Lung (tissue), 12 donors: ENCODE measurements around the gene OLFM2. TPM values are rescaled to one million over a fixed set of nuclear protein-coding genes. Genes with fewer than 3 reads are reported as not detected.

Experiments used
- ATAC-seq: fragments of 200-7000 bp; cut with Tn5 transposase; one replicate; pipeline ENCODE4 v1.9.1; 2020; ENCODE audit warnings: moderate number of reproducible peaks; ENCODE audit not compliant: insufficient read depth, low FRiP score
- DNase-seq, 3 donors: peaks; one replicate each; pipeline ENCODE4 v3.0.0-alpha.2; 2013 to 2017
- H3K27ac ChIP-seq, 2 donors: one replicate each; pipeline ENCODE4 v1.5.1; 2013; ENCODE audit warnings: mild to moderate bottlenecking in 2 of 2, moderate library complexity in 2 of 2, control low read depth in 1 of 2, inconsistent platforms in 1 of 2, low read depth in 1 of 2, low read length in 1 of 2
- H3K27me3 ChIP-seq, 3 donors: one replicate each; pipeline ENCODE4 v1.5.1; 2013; ENCODE audit warnings: low read length in 2 of 3; ENCODE audit not compliant: control insufficient read depth in 3 of 3, insufficient read depth in 3 of 3
- H3K36me3 ChIP-seq, 4 donors: one replicate each; pipeline ENCODE4 v1.5.1; 2013; ENCODE audit warnings: low read length in 4 of 4, mild to moderate bottlenecking in 1 of 4, moderate library complexity in 1 of 4; ENCODE audit not compliant: control insufficient read depth in 4 of 4, insufficient read depth in 4 of 4
- H3K4me1 ChIP-seq, 5 donors: one replicate each; pipeline ENCODE4 v1.5.1; 2013; ENCODE audit warnings: low read length in 5 of 5, mild to moderate bottlenecking in 2 of 5, moderate library complexity in 1 of 5; ENCODE audit not compliant: control insufficient read depth in 5 of 5, insufficient read depth in 5 of 5
- H3K4me3 ChIP-seq: one replicate; pipeline ENCODE4 v1.5.1; 2013; ENCODE audit warnings: mild to moderate bottlenecking, control low read depth, moderate library complexity
- H3K9ac ChIP-seq, 2 donors: one replicate each; pipeline ENCODE4 v1.5.1; 2013; ENCODE audit warnings: low read length in 2 of 2, control low read depth in 1 of 2; ENCODE audit not compliant: insufficient read depth in 1 of 2
- H3K9me3 ChIP-seq, 4 donors: one replicate each; pipeline ENCODE4 v1.5.1; 2013; ENCODE audit warnings: low read length in 3 of 4, mild to moderate bottlenecking in 1 of 4, moderate library complexity in 1 of 4; ENCODE audit not compliant: control insufficient read depth in 4 of 4, insufficient read depth in 3 of 4
- WGBS, 2 donors: extraction: QIAGEN DNeasy Blood & Tissue Kit; methylation state at CpG; one replicate each; pipeline ENCODE4 v1.1.7; 2013; 5-methylcytosine and 5-hydroxymethylcytosine counted together
- polyA plus RNA-seq, 2 donors: library from polyadenylated mRNA; stranded (reverse); fragments of 200-250 nt; gene quantifications; one replicate each; pipeline ENCODE4 v1.2.1, GENCODE V29; 2013
- total RNA-seq, 2 donors: library from RNA; depleted of rRNA in 1 of 2; stranded (reverse); fragments of >200 nt in 1 of 2; gene quantifications; one replicate each; pipeline ENCODE4 v1.2.1, GENCODE V29; 2014 to 2021
- TF ChIP-seq, protein P1 (sequence below): IDR thresholded peaks from 2 replicates; pipeline ENCODE4 v1.5.1; 2012; ENCODE audit warnings: mild to moderate bottlenecking; ENCODE audit errors: control extremely low read depth, extremely low read depth
- donor health status: control.
- donor health status: control.
- donor health status: Bipolar disorder and iron deficiency.
- donor health status: healthy.
- donor health status: DM: yes; HTN: yes; CAD: no.

The OLFM2 gene
- total and polyA plus RNA-seq, 4 donors: 2.2 to 14.3 (median 8.8) TPM

DNA sequence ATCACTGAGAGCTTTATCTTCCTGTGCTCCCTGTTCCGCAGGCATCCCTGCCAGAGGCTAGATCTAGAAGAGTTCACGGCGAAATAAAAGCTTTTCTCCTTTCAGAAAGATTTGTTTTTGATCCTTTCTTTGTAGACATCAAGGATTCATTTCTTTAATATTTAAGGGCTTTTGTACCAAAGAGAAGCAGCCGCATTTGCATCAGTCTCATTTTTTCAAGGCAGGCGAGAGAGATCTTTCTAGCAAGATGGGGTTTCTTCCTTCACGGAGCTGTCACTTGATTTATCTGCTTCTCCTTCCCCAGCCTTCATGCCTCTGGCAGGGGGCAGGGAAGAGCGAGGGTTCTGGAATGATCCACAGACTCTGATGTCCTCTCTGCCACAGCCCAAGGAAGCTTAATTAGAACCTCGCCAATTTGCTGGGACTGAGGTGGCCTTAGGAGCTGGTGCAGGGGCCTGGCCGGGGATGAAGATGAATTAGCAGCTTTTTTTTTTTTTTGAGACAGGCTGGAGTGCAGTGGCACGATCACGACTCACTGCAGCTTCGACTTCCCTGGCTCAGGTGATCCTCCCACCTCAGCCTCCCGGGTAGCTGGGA, 61.2 kb downstream of the OLFM2 start:
- Histone ChIP-seq H3K4me3 (no peak overlapping the region), H3K36me3 (no peaks in the 10 kb centered on the region), H3K27ac (no peak overlapping the region), H3K9me3 (peaks cover 0 to 7% (median 0%) of the 10 kb centered on the region in 4 donors), H3K4me1 (no peaks in the 10 kb centered on the region), H3K27me3 (no peaks in the 10 kb centered on the region), H3K9ac (no peak overlapping the region)
- ATAC-seq (no peak), DNase-seq (no peak)
- WGBS, 2 donors: 66 to 75% methylated on average over 13 of the region's 13 CpGs
- TF ChIP-seq, protein P1, sequence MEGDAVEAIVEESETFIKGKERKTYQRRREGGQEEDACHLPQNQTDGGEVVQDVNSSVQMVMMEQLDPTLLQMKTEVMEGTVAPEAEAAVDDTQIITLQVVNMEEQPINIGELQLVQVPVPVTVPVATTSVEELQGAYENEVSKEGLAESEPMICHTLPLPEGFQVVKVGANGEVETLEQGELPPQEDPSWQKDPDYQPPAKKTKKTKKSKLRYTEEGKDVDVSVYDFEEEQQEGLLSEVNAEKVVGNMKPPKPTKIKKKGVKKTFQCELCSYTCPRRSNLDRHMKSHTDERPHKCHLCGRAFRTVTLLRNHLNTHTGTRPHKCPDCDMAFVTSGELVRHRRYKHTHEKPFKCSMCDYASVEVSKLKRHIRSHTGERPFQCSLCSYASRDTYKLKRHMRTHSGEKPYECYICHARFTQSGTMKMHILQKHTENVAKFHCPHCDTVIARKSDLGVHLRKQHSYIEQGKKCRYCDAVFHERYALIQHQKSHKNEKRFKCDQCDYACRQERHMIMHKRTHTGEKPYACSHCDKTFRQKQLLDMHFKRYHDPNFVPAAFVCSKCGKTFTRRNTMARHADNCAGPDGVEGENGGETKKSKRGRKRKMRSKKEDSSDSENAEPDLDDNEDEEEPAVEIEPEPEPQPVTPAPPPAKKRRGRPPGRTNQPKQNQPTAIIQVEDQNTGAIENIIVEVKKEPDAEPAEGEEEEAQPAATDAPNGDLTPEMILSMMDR: no peak

GRCh38 chr19:9872618-9873242, 63.6 kb downstream of the OLFM2 start:
- Histone ChIP-seq H3K9me3 (peaks cover 0 to 2% (median 0%) of the 10 kb centered on the region in 4 donors), H3K4me3 (no peak overlapping the region), H3K4me1 (no peaks in the 10 kb centered on the region), H3K36me3 (no peaks in the 10 kb centered on the region), H3K27me3 (no peaks in the 10 kb centered on the region), H3K9ac (no peak overlapping the region), H3K27ac (no peak overlapping the region)
- DNase-seq: no peak
- TF ChIP-seq, protein P1: no peak
- WGBS, 2 donors: 93% methylated on average over 8 of the region's 8 CpGs
- no peak for ATAC-seq

DNA sequence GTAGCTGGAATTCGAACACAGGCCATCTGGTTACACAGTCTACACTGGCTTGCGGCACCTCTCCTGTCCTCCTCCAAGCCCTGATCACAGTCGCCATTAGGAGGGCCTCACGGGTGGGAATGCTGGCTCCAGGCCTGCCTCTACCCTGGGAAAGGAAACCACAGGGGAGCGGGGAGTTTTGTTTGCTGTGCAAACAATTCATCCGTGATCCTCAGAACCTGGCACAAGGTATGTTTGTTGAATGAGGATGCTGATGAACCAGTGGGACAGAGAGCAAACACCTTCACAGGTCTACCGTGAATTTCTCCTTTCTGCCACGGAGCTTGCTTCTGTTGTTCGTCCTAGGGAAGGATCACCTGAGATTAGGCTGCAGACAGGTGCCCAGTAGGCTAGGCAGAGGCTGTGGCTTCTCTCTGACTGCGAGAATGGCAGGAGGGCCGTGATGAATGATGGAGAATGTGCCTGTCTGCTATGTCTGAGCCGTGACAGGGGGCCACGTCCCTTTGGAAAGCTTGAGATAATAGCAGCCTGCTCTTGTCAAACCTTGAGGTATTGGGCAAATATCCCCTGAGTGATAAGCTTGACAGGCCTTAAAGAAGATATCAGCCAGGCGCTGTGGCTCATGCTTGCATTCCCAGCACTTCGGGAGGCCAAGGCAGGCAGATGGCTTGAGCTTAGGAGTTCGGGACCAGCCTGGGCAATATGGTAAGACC, 64.5 kb downstream of the OLFM2 start:
- Histone ChIP-seq H3K9me3 (peaks cover 0 to 2% (median 0%) of the 10 kb centered on the region in 4 donors), H3K27ac (no peak overlapping the region), H3K27me3 (no peaks in the 10 kb centered on the region), H3K9ac (peak overlapping the region in 1 of 2 donors; percentile 60), H3K4me3 (no peak overlapping the region), H3K36me3 (no peaks in the 10 kb centered on the region), H3K4me1 (no peaks in the 10 kb centered on the region)
- TF ChIP-seq, protein P1: no peak
- WGBS, 2 donors: 57 to 73% methylated on average over 16 of the region's 16 CpGs
- ATAC-seq (no peak), DNase-seq (no peak)
